DMS53 treated with DMSO at 0.1 percent for 48 hours (cell line): Measurements from ENCODE around the gene REPS1.
"Not testable (repeated sequence)": the region's sequence is repeated elsewhere in the genome, so short reads cannot be mapped to it uniquely, and the experiment has no call there.

Source experiments
- DNase-seq: peaks from one replicate; lab custom pipeline; 2025; ENCODE audit not compliant: unreplicated experiment; lab: John Stamatoyannopoulos, UW

Gene REPS1, protein sequence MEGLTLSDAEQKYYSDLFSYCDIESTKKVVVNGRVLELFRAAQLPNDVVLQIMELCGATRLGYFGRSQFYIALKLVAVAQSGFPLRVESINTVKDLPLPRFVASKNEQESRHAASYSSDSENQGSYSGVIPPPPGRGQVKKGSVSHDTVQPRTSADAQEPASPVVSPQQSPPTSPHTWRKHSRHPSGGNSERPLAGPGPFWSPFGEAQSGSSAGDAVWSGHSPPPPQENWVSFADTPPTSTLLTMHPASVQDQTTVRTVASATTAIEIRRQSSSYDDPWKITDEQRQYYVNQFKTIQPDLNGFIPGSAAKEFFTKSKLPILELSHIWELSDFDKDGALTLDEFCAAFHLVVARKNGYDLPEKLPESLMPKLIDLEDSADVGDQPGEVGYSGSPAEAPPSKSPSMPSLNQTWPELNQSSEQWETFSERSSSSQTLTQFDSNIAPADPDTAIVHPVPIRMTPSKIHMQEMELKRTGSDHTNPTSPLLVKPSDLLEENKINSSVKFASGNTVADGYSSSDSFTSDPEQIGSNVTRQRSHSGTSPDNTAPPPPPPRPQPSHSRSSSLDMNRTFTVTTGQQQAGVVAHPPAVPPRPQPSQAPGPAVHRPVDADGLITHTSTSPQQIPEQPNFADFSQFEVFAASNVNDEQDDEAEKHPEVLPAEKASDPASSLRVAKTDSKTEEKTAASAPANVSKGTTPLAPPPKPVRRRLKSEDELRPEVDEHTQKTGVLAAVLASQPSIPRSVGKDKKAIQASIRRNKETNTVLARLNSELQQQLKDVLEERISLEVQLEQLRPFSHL

DNA sequence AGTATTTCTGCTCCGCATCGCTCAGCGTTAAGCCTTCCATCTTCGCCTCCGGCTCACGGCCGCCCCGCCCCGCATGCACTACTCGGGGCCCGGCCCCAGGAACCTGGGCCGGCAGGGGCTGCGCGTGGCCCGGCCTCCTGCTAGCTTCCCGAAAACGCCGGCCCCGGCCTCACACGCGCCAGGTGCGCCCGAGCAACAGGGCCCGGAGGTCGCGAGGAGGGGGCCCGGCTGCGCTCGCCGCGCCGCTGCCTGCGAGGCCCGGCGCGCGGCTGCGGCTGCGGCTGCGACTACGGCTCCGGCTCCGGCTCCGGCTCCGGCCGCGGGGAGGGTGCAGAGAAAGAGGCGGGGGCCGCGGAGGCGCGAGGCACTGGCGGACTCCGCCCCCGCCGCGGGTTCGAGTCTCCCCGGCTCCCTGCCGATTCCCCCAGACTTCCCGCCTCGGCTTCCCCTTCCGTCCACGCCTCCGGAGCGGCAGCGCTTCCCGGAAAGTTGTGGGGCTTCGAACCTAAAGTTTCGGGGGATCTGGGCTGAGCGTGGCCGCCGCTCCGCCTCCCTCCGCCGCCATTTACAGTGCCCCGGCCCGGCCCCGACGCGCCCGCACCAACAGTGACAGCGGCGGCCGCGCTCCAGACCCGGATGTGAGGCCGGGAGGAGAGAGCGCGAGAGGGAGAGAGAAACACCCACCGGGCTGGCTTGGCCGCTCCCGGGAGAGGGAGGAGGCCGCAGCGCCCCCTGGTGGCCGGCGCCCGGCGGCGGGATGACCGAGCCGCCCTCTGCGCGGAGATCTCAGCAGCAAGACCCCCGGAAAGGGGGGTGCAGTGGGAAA is at the start of gene REPS1:
Gene REPS1, minus strand, starts transcription at position 611 of the 826 bp plus-strand sequence. Its CDS starts 571 bp downstream, at position 40.
- DNase-seq = peak; percentile 74

DNA sequence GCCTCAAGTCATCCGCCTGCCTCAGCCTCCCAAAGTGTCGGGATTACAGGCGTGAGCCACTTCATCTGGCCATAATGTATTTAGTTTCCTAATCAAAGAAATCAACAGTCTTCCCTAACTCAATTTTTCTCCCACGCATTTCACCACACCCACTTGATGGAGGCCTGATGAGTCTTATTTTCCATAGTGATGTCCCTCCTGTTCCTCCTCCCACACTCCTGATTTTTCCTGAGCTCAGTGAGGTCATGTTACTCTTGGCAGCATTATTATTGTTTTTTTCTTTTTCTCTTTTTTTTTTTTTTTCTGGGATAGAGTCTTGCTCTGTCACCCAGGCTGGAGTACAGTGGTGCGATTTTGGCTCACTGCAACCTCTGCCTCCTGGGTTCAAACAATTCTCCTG is 49.4 kb upstream of the REPS1 start:
- no peak for DNase-seq

DNA sequence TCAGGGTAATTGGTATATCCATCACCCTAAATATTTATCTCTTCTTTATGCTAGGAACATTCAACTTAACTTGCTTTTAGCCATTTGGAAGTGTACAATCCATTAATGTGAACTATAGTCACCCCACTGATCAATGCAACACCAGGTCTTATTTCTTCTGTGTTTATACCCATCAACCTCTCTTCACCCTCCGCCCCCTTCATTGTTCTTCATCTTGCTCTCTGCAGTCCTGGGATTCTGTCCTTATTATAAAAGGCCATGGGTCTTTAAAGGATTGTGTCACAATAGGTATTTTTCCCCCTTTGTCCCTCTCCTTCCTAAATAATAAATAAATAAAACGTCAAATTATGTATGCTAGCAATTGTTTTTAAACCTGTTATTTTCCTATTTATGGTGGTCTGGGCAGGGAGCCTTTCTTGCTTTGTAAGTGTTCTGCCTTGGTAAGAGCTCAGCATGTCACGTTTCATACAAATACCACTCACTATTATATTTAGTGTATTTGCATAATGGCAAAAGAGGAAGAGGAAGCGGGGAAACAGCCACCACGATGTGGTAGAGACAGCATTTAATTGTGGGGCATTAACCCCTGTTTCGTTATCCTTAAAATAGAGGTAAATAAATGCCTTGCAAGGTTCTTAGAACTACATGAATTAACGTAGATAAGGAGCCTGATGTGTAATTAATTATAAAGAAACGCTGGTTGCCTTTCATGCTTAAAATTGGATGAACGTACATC is 42.3 kb upstream of the REPS1 start:
- DNase-seq = no peak

DNA sequence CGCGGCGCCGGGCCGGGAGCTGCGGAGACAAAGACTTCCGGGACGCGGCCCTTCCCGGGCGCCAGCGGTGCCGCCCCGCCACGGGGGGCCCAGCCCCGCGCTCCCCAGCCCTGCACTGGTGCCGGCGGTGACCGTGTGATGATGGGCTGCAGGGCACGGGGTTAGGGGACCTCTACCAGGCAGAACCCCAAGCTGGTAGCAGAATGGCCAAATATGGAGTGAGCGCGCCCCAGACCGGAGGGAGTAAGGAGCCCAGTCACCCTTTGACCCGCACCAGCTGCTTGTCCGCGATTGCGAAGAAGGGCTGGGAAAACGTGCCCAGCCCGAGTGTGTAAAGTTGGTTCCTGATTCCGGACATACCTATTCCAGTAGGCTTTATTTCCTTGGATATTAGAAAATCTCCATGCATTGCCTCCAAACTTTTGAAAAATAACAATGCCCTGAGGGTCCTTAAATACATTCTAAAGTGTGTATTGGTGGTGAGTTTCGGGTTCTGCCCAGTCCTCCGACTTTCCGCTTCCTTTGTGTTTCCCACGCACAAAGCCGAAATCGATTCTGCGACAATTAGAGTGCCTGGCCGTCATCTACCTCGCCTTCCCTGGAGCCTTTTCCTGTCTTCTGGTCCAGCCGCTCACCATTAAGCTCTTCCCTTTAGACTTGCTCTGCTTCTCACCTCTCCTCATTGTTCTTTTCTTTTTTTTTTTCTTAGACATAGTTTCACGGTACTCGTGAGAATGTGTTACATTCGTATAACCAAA is 41.6 kb upstream of the REPS1 start:
- peak; percentile 40 for DNase-seq

DNA sequence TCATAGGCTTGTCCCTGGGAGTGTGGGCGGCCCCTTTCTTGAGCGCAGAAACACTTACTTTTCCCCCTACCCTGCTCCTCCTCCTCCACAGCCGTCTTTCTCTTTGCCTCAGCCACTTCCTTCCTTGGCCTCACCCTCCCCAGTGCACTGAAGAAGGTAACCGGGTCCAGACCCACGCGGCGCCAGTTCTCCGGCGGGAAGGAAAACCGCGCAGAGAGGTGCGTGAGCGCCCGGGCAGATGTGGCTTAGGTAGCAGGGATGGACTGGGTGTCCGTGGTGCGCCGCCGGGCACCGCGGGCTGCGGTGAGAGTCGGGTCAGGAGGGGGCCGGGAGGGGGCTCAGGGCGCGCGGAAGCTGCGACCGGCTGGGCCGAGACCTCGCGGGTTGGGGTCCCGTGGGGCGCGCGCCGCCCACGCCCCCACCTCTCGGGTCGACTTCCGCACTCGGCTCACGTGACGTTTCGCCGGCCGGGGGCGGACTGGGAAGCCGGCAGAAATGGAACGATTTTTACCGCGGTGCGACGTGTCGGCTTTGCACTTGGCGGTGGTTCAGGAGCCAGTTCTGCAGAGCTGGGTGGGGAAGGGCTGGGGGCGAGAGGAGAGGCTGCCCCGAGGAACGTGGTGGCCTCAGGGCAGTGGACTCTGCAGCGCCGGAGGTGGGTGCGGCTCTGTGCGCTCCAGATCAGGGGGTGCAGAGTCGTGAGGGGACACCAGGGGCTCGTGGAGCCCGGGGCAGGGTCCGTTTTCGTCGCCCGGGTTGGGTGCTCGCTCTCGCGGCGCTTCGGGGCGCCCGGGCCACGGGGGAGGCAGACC is 40.8 kb upstream of the REPS1 start, which contains the start of gene ABRACL:
Gene ABRACL, plus strand, starts transcription at position 88 of the 812 bp plus-strand sequence. CDS start 5,416 bp downstream, outside the sequence.
- DNase-seq = peak; percentile 47

DNA sequence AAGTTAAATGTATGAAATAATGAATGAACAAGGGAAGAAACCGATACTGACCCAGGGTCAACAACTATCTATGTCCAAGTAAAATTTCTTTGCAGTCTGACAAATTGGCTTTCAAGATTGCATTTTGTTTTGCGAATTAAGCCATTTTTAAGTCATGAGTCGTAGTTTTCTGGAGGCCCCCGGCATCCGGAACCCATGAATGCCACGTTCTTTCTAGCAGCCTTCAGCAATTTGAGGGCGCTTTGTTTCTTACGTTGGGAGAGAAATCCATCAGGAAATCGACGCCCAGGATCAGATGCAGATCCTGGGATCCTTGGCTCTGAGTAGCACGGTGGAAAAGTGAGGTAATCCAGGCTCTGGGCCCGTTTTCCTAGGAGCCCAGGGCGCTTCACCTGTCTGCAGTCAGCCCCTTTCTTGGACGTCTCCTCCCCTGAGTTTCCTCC is 40.2 kb upstream of the REPS1 start:
- DNase-seq = no peak

DNA sequence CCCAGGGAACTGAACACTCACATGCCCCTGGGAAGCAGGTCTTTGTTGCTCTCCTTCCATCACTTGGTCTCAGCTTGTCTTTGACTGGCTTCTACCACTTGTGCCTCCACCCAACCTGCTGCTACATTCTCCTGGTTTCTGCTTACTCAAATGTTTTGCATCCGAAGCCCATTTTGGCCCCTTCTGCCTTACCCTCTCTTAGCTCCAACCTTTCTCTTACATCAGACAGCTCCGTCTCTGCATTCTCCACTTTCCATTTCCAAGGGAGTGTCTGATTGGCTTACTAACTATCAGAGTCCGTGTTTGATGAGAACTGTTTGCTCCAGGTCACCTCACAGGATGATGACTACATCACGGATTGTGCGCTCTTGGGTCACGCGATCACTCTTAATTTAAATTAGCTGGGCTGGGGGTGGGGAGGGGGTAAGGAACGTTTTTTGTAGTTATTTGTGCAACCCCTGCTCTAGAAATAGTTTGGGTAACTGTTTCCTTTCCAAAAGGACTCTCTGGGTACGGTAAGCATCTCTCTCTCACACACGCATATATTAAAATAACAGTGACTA is 39.6 kb upstream of the REPS1 start:
- DNase-seq = peak; percentile 54

DNA sequence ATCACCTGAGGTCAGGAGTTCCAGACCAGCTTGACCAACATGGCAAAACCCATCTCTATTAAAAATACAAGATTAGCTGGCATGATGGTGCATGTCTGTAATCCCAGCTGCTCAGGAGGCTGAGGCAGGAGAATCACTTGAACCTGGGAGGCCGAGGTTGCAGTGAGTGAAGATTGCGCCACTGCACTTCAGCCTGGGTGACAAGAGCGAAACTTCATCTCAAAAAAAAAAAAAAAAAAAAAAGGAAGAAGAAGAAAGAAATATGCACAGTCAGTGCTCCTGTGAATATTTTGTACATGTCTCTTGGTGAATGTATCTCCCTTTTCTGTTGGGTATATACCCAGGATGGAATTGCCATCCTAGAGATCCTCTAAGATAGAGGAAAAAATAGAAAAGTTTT is 37.4 kb upstream of the REPS1 start:
- not testable (repeated sequence) for DNase-seq

DNA sequence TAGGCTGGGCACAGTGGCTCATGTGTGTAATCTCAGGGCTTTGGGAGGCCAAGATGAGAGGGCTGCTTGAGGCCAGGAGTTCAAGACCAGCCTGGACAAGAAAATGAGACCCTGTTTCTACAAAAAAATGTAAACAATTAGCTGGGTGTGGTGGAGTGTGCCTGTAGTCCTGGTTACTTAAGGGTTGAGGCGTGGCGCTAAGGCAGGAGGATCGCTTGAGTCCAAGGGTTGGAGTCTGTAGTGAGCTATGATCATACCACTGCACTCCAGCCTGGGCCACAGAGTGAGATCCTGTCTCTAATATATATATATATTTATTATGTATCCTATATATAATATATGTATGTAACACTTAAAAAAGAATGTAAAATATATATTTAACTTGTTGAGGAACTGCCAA is 32.6 kb upstream of the REPS1 start:
- DNase-seq = no peak

DNA sequence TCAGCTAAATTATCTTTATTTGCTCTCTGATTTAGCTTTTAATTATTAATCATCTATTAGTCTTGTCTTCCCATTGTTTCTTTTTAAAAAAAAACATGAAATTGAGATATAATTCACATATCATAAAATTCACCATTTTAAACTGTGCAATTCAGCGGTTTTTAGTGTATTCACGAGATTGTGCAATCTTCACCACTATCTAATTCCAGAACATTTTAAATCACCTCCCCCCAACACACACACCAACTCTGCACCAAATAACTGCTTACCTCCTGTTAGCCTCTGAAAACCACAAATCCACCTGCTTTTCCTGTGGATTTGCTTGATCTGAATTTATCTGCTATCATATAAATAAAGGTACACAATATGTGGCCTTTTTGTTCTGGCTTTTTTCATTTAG is 31.7 kb upstream of the REPS1 start:
- DNase-seq = no peak

DNA sequence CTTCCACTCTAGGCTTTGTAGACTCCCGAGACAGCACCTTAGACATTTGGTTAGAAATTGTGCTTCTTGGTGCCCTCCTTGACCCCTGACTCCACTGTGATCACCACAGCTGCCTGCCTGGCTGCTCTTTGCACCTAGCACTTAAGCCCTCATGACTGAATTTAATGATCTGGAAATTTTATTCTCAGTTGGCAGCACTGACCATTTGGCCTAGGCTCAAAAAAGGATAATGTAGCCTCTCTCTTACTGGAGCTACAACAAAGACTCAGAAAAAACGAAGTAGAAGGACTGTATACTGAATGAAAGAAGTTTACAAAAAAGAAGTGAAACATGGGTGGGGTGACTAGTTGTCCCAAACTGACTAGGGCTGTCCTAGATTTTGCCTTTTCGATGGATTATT is 29.2 kb upstream of the REPS1 start:
- no peak for DNase-seq

DNA sequence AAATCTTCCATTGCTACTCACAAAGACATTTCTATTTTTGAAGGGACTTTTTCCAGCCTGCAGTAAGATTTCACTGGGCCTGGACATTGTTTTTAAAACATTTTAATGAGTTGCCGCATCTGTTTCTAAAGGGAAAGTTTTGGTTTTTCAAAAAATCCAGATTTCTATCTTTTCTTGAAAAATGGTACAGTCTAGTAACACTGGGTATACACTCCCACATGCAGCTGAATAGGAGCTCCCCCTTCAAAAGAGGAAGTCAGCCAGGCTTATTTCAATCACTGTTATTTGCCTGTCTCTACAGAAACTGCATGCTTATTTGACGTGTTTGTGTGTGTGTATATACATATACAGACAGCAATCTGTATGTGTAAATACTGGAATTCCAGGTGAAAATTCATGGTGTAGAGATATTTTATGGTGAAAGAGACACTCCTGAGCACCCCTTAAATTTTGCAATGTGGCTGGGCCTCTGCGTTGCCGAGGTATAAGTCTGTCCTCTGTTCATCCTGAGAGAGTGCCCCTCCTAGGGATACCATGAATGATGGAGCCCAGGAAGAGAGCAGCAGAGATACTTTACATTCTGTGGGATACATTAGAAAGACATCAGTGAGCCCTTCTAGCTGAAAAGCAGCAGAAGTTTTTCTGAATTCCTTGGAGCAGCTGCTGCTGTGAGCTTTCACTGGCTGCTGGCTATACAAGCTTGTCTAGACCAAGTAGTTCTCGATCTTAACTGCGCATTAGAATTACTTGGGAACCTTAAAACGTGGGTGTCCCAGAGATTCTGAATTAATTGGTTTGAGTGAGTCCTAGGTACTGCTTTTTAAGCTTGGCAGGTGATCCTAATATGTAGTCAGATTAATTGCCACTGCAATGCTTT is 28.5 kb upstream of the REPS1 start:
- DNase-seq = no peak

DNA sequence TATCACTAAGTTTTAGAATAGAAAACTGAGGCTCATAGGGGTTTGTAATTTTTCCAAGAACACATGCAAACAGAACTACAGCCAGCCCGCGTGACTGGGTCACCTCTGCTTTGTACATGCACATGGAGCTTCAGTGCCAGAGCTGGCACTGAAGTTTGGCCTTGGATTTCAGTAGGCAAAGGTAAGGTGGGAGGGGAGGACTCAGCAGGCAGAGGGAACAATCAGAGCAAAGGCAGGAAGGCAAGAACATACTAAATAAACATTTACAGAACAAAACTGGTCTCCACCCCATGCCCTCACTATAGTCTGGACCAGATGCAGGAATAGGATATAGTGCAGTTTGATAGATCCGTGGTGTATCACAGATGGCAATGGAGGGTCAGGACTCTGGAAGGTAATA is 26.9 kb upstream of the REPS1 start:
- no peak for DNase-seq

DNA sequence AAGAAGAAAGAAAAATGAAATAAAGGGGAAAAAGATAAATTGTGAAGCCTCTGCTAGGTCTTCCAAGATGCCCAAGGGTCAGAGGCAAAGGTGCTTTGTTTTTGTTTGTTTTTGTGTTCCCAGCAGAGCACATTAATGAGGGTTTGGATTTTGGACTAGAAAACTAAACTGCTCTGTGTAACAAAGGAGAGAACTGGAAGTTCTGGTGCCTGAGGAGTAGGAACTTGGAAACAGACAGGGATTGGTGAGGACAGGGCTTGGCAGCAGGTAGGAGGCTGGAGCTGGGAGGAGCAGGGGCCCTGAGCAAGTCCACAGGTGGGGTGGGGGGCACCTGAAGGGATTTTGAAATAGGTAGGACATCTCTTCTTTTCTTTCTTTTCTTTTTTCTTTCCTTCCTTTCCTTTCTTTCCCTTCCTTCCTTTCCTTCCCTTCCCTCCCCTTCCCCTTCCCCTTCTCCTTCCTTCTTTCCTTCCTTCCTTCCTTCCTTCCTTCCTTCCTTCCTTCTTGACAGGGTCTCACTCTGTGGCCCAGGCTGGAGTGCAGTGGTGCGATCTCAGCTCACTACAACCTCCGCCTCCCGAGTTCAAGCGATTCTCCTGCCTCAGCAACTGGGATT is 25.2 kb upstream of the REPS1 start:
- DNase-seq = no peak

DNA sequence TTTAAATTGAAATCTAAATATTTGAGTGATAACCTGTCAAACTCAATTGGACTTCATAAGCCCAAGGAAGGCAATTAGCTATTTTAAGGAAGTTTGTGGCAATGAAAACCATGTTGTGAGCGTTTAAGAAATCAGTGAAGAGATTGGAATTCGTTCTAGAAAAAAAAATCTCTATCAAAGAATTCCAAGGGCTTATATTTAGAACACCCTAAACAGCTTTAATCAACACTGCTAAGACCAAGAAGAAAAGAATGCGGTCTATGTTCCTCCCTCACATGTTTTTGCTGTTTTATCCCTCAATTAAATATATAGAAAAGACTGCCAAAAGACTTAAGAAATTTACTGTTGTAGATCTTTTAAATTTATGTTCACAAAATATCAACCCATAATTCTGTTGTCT is 23.9 kb upstream of the REPS1 start:
- no peak for DNase-seq

DNA sequence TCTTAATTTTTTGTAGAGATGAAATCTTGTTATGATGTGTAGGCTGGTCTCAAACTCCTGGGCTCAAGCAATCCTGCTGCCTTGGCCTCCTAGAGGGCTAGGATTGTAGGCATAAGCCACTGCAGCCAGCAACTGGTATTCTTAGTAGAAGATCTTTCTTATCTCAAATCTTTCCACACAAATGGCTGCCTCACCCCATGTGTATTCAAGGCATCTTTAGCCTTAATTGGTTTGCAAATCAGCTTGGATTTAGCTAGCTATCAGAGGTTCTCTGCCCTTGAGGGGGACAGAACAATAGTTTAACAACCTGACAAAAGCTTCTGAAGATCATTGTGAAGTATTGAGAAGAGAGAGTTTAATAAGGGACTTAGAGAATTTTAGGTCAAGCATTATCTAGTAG is 22.6 kb upstream of the REPS1 start:
- DNase-seq = no peak

DNA sequence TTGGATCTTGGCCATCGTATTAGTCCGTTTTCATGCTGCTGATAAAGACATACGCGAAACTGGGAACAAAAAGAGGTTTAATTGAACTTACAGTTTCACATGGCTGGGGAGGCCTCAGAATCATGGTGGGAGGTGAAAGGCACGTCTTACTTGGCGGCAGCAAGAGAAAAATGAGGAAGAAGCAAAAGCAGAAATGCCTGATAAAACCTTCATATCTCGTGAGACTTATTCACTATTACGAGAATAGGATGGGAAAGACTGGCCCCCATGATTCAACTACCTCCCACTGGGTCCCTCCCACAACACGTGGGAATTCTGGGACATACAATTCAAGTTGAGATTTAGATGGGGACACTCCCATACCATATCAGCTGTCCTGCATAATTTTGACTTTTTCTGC is 20.1 kb upstream of the REPS1 start:
- no peak for DNase-seq
